CD4-positive, alpha-beta T cell treated with Interferon alpha-2 for 1 hour (primary cell): ENCODE measurements around the gene TBC1D12.
A peak's percentile ranks its signal among the peaks of the same experiment; 100 is the strongest.
"Not testable (repeated sequence)": the region's sequence is repeated elsewhere in the genome, so short reads cannot be mapped to it uniquely, and the experiment has no call there.

Experiments
- DNase-seq, 2 donors: peaks; one replicate each; pipeline ENCODE4 v3.0.0-alpha.2; 2020 to 2022

Gene TBC1D12

DNA sequence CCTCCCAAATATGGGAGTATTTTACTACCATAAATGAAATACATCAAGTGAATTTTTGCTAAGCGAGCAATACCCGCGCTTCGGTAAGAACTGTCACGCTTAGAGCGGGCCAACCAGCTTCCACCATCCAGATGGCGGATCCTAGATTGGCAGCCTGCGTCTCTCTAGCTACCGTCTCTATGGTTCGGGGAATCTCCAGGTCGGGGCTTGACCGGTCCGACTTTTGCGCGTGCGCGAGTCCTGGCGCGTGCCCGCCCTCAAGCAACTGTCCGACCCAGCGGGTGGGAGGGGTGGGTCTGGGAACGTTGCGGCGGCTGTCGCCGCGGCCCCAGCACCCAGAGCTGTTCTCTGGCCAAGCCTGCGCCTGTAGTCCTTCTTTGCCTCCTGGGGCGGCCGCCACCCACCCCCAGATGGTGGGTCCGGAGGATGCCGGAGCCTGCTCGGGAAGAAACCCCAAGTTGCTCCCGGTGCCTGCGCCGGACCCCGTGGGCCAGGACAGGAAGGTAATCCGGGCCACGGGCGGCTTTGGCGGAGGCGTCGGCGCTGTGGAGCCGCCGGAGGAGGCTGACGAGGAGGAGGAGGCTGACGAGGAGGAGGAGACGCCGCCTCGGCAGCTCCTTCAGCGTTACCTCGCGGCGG is at the start of gene TBC1D12:
Gene TBC1D12 (plus strand): TSS at position 338 of the 639 bp plus-strand sequence. CDS start 73 bp downstream, at position 411.
- peak; percentile 41 to 70 for DNase-seq

DNA sequence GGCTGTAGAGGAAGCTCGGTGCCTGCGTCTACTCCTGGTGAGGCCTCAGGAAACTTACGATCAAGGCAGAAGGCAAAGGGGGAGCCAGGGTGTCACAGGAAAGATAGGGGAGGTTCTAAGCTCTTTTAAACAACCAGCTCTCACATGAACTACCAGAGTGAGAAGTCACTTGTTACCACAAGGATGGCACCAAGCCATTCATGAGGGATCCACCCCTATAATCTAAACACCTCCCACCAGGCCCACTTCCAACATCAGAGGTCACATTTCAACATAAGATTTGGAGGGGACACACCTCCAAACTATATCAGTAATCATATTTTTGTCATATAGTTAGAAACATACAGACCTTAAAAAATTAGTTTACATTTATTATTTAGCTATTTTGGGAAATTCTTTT is 49.0 kb upstream of the TBC1D12 start:
- DNase-seq, result no peak

- no peak for DNase-seq
These were observed 46.5 kb upstream of the TBC1D12 start for GRCh38 chr10:94355841-94356240.

- no peak for DNase-seq
These were observed 45.1 kb upstream of the TBC1D12 start for GRCh38 chr10:94357193-94357592.

DNA sequence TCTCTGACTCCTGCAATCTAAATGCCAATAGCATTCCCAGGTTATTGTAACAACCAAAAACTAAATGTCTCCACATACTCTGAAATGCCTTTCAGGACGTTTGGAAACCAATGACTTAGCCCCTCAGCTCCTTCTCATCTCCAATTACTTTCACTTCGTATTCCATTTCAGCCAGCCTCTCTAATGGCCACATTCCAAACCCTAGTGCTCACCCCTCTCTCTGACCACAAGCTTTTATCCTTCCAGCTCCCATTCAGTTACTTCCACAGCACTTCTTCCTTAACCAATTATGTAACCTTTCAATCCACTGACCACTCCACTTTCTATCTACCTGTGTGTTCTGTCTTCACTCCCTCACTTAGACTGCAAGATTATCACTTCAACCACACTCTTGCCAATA is 43.9 kb upstream of the TBC1D12 start:
- DNase-seq, result no peak

DNA sequence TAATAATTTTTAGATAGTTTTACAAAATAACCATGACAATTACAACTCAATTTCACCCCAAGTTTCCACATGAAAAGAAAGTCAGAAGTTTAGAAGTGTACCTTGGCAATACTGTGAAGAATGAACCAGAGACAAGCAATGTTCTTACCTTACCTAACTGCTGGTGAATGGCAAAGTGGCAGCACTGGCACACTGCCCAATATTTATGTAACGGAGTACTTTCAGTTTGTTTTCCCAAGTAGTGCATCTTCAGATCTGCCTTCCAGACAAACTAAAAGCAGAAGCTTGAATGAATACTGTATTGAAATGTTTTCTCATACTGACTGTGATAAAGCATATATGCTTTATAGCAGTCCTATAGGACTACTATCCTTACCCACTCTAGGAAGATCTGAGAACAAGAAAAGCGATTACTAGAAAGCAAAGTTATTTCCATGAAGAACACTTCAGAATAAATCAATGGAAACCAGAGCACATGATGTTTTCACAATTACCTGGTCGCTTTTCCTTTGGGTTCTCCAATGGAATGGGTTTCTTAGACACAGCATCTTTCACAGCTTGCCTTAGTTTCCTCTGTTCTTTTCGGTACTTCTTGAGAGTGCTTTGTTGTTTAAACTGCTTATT is 41.1 kb upstream of the TBC1D12 start:
- DNase-seq, result peak in 1 of 2 donors; percentile 48

- peak; percentile 92 to 93 for DNase-seq
These were observed 39.7 kb upstream of the TBC1D12 start, which contains the start of gene NOC3L for GRCh38 chr10:94362360-94363250. Gene NOC3L, minus strand, starts transcription at chr10:94362939. Its CDS starts 101 bp downstream, at chr10:94362838.

DNA sequence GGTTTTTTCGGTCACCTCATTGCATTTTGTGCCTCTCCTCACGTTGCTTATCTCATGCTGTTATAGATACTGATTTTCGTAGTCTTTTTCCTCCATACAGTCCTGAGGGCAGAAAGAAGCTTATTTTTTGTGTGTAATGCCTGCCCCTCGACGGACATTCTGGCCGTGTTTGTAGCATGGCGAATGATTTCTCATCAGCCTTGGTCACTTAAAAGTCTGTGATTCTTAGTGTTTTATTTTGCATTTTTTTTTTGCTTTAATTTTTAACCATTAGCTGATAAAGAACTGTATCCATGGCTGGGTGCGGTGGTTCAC is 39.1 kb upstream of the TBC1D12 start:
- no peak for DNase-seq

GRCh38 chr10:94364482-94364881 is 37.9 kb upstream of the TBC1D12 start:
- DNase-seq, result no peak

GRCh38 chr10:94366382-94366781 is 36.0 kb upstream of the TBC1D12 start:
- no peak for DNase-seq

DNA sequence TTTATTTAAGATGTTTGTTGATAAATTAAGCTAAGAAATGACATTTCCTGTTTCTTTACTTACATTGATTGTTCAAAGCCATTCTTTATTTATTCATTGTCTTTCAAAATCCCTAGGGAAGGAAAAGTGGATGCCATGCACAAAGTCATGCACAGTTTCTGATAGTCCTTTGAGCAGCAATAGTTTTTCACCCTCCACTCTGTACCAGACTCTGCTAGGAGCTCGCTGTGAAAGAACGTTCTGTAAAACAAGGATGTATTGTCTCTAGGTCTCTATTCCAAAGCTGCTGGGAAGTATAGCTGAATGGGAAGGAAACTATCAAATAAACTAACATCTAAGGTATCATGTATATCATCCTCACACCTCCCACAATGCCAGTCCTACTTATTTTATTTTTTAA is 31.8 kb upstream of the TBC1D12 start:
- no peak for DNase-seq

DNA sequence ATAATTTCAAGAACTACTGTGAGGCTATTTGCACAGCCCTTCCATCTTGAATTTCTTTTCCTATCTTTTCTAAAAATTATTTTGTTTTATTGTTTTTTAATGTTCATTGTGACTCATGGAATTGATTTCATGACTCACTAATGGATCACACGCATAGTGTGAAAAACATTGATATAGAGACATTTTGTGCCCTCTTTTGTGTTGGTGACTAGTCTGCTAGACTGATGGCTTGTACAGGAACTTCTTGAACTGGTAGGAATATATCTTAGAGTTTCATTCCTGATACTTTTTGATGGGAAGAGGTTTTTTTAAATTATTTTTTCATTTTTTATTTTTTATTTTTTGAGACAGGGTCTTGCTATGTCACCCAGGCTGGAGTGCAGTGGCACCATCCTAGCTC is 27.0 kb upstream of the TBC1D12 start:
- DNase-seq, result no peak

DNA sequence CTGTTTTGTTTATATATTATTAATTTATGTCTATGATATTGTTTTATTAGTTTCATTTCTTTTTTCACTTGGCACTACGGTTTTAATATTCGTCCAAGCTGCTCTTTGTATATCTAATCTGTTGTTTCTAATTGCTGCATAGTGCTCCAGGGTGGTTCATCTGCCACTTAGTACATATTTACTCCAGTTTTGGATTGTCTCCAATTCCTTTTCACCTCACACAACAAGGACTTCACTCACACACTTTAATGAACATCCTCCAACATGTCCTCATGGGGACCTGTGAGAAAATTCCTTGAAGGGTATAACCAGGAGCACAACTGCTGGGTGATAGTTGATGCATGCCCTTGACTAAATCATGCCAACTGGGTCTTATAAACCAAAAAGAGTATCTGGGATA is 25.5 kb upstream of the TBC1D12 start:
- DNase-seq, result no peak

DNA sequence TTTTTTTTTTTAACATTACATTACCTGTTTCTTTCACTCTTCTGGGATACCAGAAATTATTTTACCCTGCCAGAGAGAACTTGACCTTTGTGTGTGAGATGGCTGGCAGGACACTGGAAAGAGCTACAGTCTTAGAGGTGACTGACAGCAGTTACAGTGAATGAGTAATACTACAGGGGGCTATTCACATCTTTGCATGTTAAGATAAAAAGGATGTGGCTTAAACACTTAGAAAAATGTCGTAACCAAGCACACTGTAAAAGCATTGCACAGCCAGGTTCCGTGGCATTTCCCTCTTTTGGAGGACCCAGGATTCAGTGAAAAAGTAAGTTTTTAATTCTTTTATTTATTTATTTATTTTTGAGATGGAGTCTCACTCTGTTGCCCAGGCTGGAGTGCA is 18.8 kb upstream of the TBC1D12 start:
- no peak for DNase-seq

- DNase-seq, result not testable (repeated sequence)
These were observed 16.6 kb upstream of the TBC1D12 start for GRCh38 chr10:94385733-94386132.

- not testable (repeated sequence) for DNase-seq
These were observed 10.2 kb upstream of the TBC1D12 start for GRCh38 chr10:94392117-94392516.

GRCh38 chr10:94397549-94398370 is 4.6 kb upstream of the TBC1D12 start:
- no peak for DNase-seq

- no peak for DNase-seq
These were observed 3.6 kb upstream of the TBC1D12 start for GRCh38 chr10:94398762-94399161.

- no peak for DNase-seq
These were observed 570 bp downstream of the TBC1D12 start for GRCh38 chr10:94402843-94403379.

- DNase-seq, result peak; percentile 28 to 54
These were observed 1.3 kb downstream of the TBC1D12 start for GRCh38 chr10:94403380-94404213.

DNA sequence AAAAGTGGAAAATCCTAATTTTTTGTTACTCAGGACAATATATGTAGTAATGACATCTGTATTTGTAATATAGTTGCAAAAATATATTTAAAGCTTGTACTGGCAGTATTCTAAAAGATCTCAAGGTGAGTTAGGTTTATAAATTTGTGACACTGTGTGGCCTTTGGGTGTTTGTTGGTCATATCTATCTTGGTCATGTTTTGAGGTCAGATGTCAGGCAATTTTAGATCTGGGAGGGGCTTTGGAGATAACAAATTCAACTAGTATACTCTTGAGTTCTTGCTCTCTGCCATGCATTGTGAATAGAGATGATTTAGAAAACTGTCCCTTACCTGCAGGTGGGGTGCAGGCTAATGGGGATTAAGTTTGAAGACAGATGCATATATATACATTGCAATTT is 3.1 kb downstream of the TBC1D12 start:
- no peak for DNase-seq

DNA sequence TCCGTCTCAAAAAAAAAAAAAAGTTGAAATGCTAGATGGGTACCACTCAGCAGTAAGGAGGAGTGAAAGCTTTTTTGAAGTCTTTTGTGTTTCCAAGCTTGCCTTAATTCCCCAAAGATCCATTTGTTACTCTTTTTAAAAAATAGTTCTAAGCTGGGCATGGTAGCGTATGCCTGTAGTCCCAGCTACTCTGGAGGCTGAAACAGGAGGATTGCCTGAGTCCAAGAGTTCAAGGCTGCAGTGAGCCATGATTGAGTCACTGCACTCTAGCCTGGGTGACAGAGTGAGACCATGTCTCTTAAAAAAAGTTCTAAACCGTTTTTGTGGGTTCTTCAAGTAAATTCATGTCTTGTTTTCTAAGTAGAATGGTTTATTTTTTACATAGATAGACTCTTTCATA is 5.3 kb downstream of the TBC1D12 start:
- no peak for DNase-seq
